H1 (cell line): ENCODE measurements around the gene PAIP1. TPM values are rescaled to one million over a fixed set of nuclear protein-coding genes. Genes with fewer than 3 reads are reported as not detected.

Experiments
- CTCF ChIA-PET: fragments of 300-600 bp; sonication (Branson Sonifier 250); formaldehyde crosslinking; loops from one replicate; lab custom pipeline; 2021; ENCODE audit not compliant: partially characterized antibody; lab: Charles Lee
- POLR2A ChIA-PET: fragments of 300-600 bp; sonication (Branson Sonifier 250); formaldehyde crosslinking; loops from one replicate; lab custom pipeline; 2021; ENCODE audit warnings: inconsistent platforms; ENCODE audit not compliant: partially characterized antibody; lab: Charles Lee
- DNase-seq, 2 experiments: peaks; one replicate each; pipeline versions ENCODE4 v3.0.0 to v3.0.0-alpha.2; 2010 to 2022; ENCODE audit warnings: low spot score in 2 of 2, low read depth in 1 of 2, mixed read lengths in 1 of 2
- FAIRE-seq: peaks from 2 replicates; lab custom pipeline; 2011; peaks lifted over from hg19 to GRCh38; lab: Jason Lieb, UNC
- H2AFZ ChIP-seq: 2 replicates; pipeline ENCODE4 v1.8.1; 2012; ENCODE audit warnings: low read length, inconsistent platforms
- H2AK5ac ChIP-seq: 2 replicates; pipeline ENCODE4 v1.6.1; 2013; ENCODE audit warnings: low read depth, low read length
- H2BK120ac ChIP-seq: replicated peaks from 2 replicates; pipeline ENCODE3; 2013; ENCODE audit warnings: low read depth, low read length, inconsistent platforms
- H2BK12ac ChIP-seq: 2 replicates; pipeline ENCODE4 v1.6.1; 2013; ENCODE audit warnings: low read depth, low read length
- H2BK15ac ChIP-seq: 2 replicates; pipeline ENCODE4 v1.6.1; 2013; ENCODE audit warnings: low read length
- H2BK20ac ChIP-seq: 2 replicates; pipeline ENCODE4 v1.6.1; 2013; ENCODE audit warnings: low read length
- H2BK5ac ChIP-seq: 2 replicates; pipeline ENCODE4 v1.6.1; 2013; ENCODE audit warnings: low read depth, low read length
- H3K14ac ChIP-seq: 2 replicates; pipeline ENCODE4 v1.6.1; 2013; ENCODE audit warnings: inconsistent platforms; ENCODE audit not compliant: insufficient read length
- H3K18ac ChIP-seq: 2 replicates; pipeline ENCODE4 v1.6.1; 2013; ENCODE audit warnings: low read length; ENCODE audit errors: extremely low read depth
- H3K23ac ChIP-seq: 2 replicates; pipeline ENCODE4 v1.6.1; 2013; ENCODE audit warnings: inconsistent platforms; ENCODE audit not compliant: insufficient read length
- H3K23me2 ChIP-seq: 2 replicates; pipeline ENCODE4 v1.6.1; 2013; ENCODE audit warnings: low read depth, low read length
- H3K27ac ChIP-seq: 2 replicates; pipeline ENCODE4 v1.6.1; 2011; ENCODE audit warnings: low read depth, low read length, inconsistent platforms
- H3K27me3 ChIP-seq, 4 experiments: replicated peaks in 1 of 4; 1 replicate in 1 of 4; 2 replicates in 3 of 4; pipeline versions ENCODE4 v1.6.1 to v1.8.1; 2011 to 2013; ENCODE audit warnings: low read length in 3 of 4, mild to moderate bottlenecking in 3 of 4, inconsistent platforms in 2 of 4, mixed read lengths in 2 of 4, moderate library complexity in 1 of 4; ENCODE audit not compliant: control insufficient read depth in 3 of 4, insufficient read depth in 3 of 4; ENCODE audit errors: extremely low read depth in 1 of 4
- H3K36me3 ChIP-seq, 4 experiments: 2 replicates each; pipeline versions ENCODE4 v1.6.1 to v1.8.1; 2011 to 2013; ENCODE audit warnings: mild to moderate bottlenecking in 4 of 4, low read length in 3 of 4, moderate library complexity in 2 of 4, control low read depth in 1 of 4, inconsistent platforms in 1 of 4; ENCODE audit not compliant: insufficient read depth in 4 of 4, control insufficient read depth in 2 of 4
- H3K4ac ChIP-seq: replicated peaks from 2 replicates; pipeline ENCODE3; 2013; ENCODE audit warnings: low read length, low read depth, mixed read lengths, inconsistent platforms; ENCODE audit not compliant: insufficient read length
- H3K4me1 ChIP-seq, 4 experiments: replicated peaks in 1 of 4; 1 replicate in 1 of 4; 2 replicates in 3 of 4; pipeline versions ENCODE4 v1.6.1 to v1.8.1; 2011 to 2013; ENCODE audit warnings: low read length in 3 of 4, inconsistent platforms in 2 of 4, mixed read lengths in 1 of 4; ENCODE audit not compliant: insufficient read depth in 4 of 4, control insufficient read depth in 3 of 4
- H3K4me2 ChIP-seq, 2 experiments: 2 replicates each; pipeline versions ENCODE4 v1.6.1 to v1.8.1; 2011 to 2013; ENCODE audit warnings: low read depth in 2 of 2, low read length in 2 of 2, control low read depth in 1 of 2, inconsistent platforms in 1 of 2, mild to moderate bottlenecking in 1 of 2; ENCODE audit not compliant: insufficient read depth in 1 of 2
- H3K4me3 ChIP-seq, 4 experiments: fragments of 200-600, 300-600 bp in 1 of 4; sonication (generic), shearing (Covaris generic), sonication (Bioruptor Twin) in 1 of 4; 2 replicates each; pipeline versions ENCODE4 v1.5.1 to v1.8.1; 2011 to 2016; ENCODE audit warnings: low read length in 4 of 4, low read depth in 3 of 4, control low read depth in 2 of 4, inconsistent platforms in 2 of 4, mild to moderate bottlenecking in 2 of 4, mixed read lengths in 1 of 4, moderate library complexity in 1 of 4; ENCODE audit not compliant: insufficient read depth in 2 of 4; ENCODE audit errors: extremely low read depth in 1 of 4
- H3K56ac ChIP-seq: replicated peaks from 2 replicates; pipeline ENCODE3; 2013; ENCODE audit warnings: low read depth, mild to moderate bottlenecking, mixed read lengths, low read length, inconsistent platforms; ENCODE audit not compliant: insufficient read length
- H3K79me1 ChIP-seq: 2 replicates; pipeline ENCODE4 v1.6.1; 2013; ENCODE audit warnings: low read depth, low read length, control low read depth
- H3K79me2 ChIP-seq, 2 experiments: 2 replicates each; pipeline versions ENCODE4 v1.6.1 to v1.8.1; 2012 to 2013; ENCODE audit warnings: low read length in 2 of 2, mild to moderate bottlenecking in 2 of 2, inconsistent platforms in 1 of 2; ENCODE audit not compliant: insufficient read depth in 2 of 2, control insufficient read depth in 1 of 2
- H3K9ac ChIP-seq, 4 experiments: replicated peaks in 1 of 4; 1 replicate in 1 of 4; 2 replicates in 3 of 4; pipeline versions ENCODE4 v1.6.1 to v1.8.1; 2011 to 2013; ENCODE audit warnings: low read depth in 3 of 4, low read length in 3 of 4, control low read depth in 2 of 4, mild to moderate bottlenecking in 2 of 4, moderate library complexity in 2 of 4, inconsistent platforms in 1 of 4; ENCODE audit errors: extremely low read depth in 1 of 4
- H3K9me3 ChIP-seq, 2 experiments: 2 replicates each; pipeline versions ENCODE4 v1.6.1 to v1.8.1; 2012 to 2013; ENCODE audit warnings: mild to moderate bottlenecking in 2 of 2, moderate library complexity in 2 of 2, control low read depth in 1 of 2, inconsistent platforms in 1 of 2, low read depth in 1 of 2, low read length in 1 of 2, mixed read lengths in 1 of 2; ENCODE audit not compliant: insufficient read depth in 2 of 2
- H4K20me1 ChIP-seq, 2 experiments: replicated peaks in 1 of 2; 2 replicates each; pipeline versions ENCODE3 to v1.8.1; 2011 to 2013; ENCODE audit warnings: inconsistent platforms in 2 of 2, low read length in 2 of 2, mild to moderate bottlenecking in 1 of 2; ENCODE audit not compliant: insufficient read depth in 2 of 2, control insufficient read depth in 1 of 2
- H4K5ac ChIP-seq: 2 replicates; pipeline ENCODE4 v1.6.1; 2013; ENCODE audit warnings: low read length, low read depth, mixed read lengths, inconsistent platforms; ENCODE audit not compliant: insufficient read length
- H4K8ac ChIP-seq: 2 replicates; pipeline ENCODE4 v1.8.0; 2013; ENCODE audit warnings: mild to moderate bottlenecking, moderate library complexity, low read length, inconsistent platforms; ENCODE audit not compliant: insufficient read depth; ENCODE audit errors: extremely low read depth
- H4K91ac ChIP-seq: replicated peaks from 2 replicates; pipeline ENCODE3; 2013; ENCODE audit warnings: low read length, mixed read lengths, inconsistent platforms; ENCODE audit not compliant: insufficient read length
- ASH2L ChIP-seq: fragments of 200-600, 300-600 bp; sonication (generic); IDR thresholded peaks from one replicate; pipeline ENCODE4 v1.7.1; 2017; ENCODE audit warnings: low read length
- FOSL1 ChIP-seq: IDR thresholded peaks from 2 replicates; pipeline ENCODE4 v1.6.1; 2011; ENCODE audit warnings: mild to moderate bottlenecking, low read depth, low read length, moderate library complexity; ENCODE audit not compliant: insufficient read depth
- MAFK ChIP-seq: IDR thresholded peaks from 2 replicates; pipeline ENCODE4 v1.6.1; 2012; ENCODE audit warnings: low read depth, mild to moderate bottlenecking, improper control_type of control experiment, low read length
- POLR2A ChIP-seq, 2 experiments: IDR thresholded peaks; 1 replicate in 1 of 2; 2 replicates in 1 of 2; pipeline ENCODE4 v1.6.1; 2011; ENCODE audit warnings: low read depth in 2 of 2, low read length in 2 of 2, mild to moderate bottlenecking in 2 of 2; ENCODE audit errors: control extremely low read depth in 1 of 2
- POLR2AphosphoS5 ChIP-seq: IDR thresholded peaks from 2 replicates; pipeline ENCODE4 v1.6.1; 2011; ENCODE audit warnings: low read depth, low read length
- RNF2 ChIP-seq: fragments of 200-900, 300-1000 bp; sonication (generic); IDR thresholded peaks from 2 replicates; pipeline ENCODE4 v1.7.1; 2016; ENCODE audit warnings: borderline replicate concordance, low read depth, mild to moderate bottlenecking, antibody characterized with exemption, low read length; ENCODE audit not compliant: poor library complexity, severe bottlenecking; ENCODE audit errors: missing control alignments
- SAP30 ChIP-seq: fragments of 300-600 bp; sonication (generic); IDR thresholded peaks from 2 replicates; pipeline ENCODE4 v1.7.1; 2012; ENCODE audit warnings: low read length, moderate library complexity, mild to moderate bottlenecking, inconsistent platforms; ENCODE audit not compliant: insufficient read depth, insufficient replicate concordance
- SIN3A ChIP-seq, 2 experiments: IDR thresholded peaks in 1 of 2; conservative IDR thresholded peaks in 1 of 2; 2 replicates each; pipeline ENCODE4 v1.6.1; 2011 to 2012; ENCODE audit warnings: low read length in 2 of 2, improper control_type of control experiment in 1 of 2, low read depth in 1 of 2, mild to moderate bottlenecking in 1 of 2
- SP4 ChIP-seq: IDR thresholded peaks from 2 replicates; pipeline ENCODE4 v1.6.1; 2012; ENCODE audit warnings: low read length, inconsistent platforms
- TEAD4 ChIP-seq: IDR thresholded peaks from 2 replicates; pipeline ENCODE4 v1.6.1; 2012; ENCODE audit warnings: low read depth, low read length, inconsistent platforms, mixed read lengths
- YY1 ChIP-seq: IDR thresholded peaks from 2 replicates; pipeline ENCODE4 v1.6.1; 2011; ENCODE audit warnings: low read depth, mild to moderate bottlenecking, low read length
- polyA plus RNA-seq, 7 experiments: library from polyadenylated mRNA; depleted of rRNA in 3 of 7; stranded (reverse) in 5 of 7; unstranded in 2 of 7; fragments of >200 nt in 5 of 7; fragments of 200-250 nt in 2 of 7; gene quantifications; 1 replicate in 5 of 7; 2 replicates in 1 of 7; 4 replicates in 1 of 7; pipeline versions ENCODE4 v1.2.1 to v1.2.3, GENCODE V29; 2011 to 2013; ENCODE audit warnings: missing spikeins in 2 of 7, mixed read lengths in 2 of 7
- total RNA-seq: library from RNA; stranded (reverse); fragmentation: NEBNext Ultra II Directional; extraction: Animal tissue kit (Norgen Biotek cat#: 25700); gene quantifications from 2 replicates; pipeline ENCODE4 v1.2.1, GENCODE V29; 2021
- TF ChIP-seq, protein P1 (sequence below): IDR thresholded peaks from 2 replicates; pipeline ENCODE4 v1.6.1; 2012; ENCODE audit warnings: inconsistent platforms
- TF ChIP-seq, protein P2 (sequence below): IDR thresholded peaks from 2 replicates; pipeline ENCODE4 v1.6.1; 2012; ENCODE audit warnings: low read length, inconsistent platforms

The PAIP1 gene
- total and polyA plus RNA-seq, 2 of the 8 experiments (the other 6 are each of a cell fraction or from before 2014, with no cell fraction given), result 62.9 to 89.5 TPM

DNA sequence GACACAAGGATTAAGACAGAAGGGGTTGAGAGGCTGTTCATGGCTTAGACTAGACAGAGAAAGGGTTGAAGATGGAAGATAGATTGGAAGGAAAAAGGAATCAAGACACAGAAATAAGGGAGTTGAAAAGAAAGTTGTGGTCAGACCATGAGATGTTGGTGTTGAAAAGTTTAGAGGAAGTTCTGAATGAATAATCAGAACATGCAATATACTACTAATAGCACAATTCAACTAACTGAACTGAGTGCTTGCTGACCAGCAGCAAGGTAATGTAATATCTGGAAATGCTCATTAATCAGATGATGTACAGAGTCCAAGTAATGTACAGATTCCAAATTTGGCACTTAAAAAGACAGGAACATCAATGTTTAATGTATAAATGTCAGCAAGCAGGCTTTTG, 35.5 kb upstream of the PAIP1 start:
- H3K18ac ChIP-seq, result no peak overlapping the region
- no peak overlapping the region for H4K5ac ChIP-seq
- H3K27me3 ChIP-seq, result no peaks in the 10 kb centered on the region
- H4K91ac ChIP-seq, result no peak overlapping the region
- H3K79me2 ChIP-seq, result no peaks in the 10 kb centered on the region
- no peak overlapping the region for H2AK5ac ChIP-seq
- no peak overlapping the region for H2BK12ac ChIP-seq
- FAIRE-seq (no peak), DNase-seq (no peak)
- no peak overlapping the region for H4K8ac ChIP-seq
- no peak overlapping the region for H2BK20ac ChIP-seq
- H3K36me3 ChIP-seq, result no peaks in the 10 kb centered on the region
- H2AFZ ChIP-seq, result no peak overlapping the region
- H3K23me2 ChIP-seq, result no peaks in the 10 kb centered on the region
- H3K4me1 ChIP-seq, result no peaks in the 10 kb centered on the region
- H3K9me3 ChIP-seq, result no peaks in the 10 kb centered on the region
- no peaks in the 10 kb centered on the region for H4K20me1 ChIP-seq
- POLR2A ChIA-PET, result no interaction called here
- H3K4me3 ChIP-seq, result no peak overlapping the region
- no peak overlapping the region for H2BK5ac ChIP-seq
- H2BK15ac ChIP-seq, result no peak overlapping the region
- H3K9ac ChIP-seq, result no peak overlapping the region
- H3K27ac ChIP-seq, result no peak overlapping the region
- H3K23ac ChIP-seq, result no peak overlapping the region
- no peak overlapping the region for H3K56ac ChIP-seq
- no peak overlapping the region for H3K14ac ChIP-seq
- CTCF ChIA-PET, result no interaction called here
- H3K79me1 ChIP-seq, result no peaks in the 10 kb centered on the region
- TF ChIP-seq ASH2L (no peak), FOSL1 (no peak), SAP30 (no peak), TEAD4 (no peak), MAFK (no peak), POLR2A (IDR thresholded peaks at IDR 0.05; ENCODE audit: control extremely low read depth in 1 of 2, low read depth in 2 of 2, low read length in 2 of 2) (no peak), POLR2AphosphoS5 (no peak), RNF2 (no peak), YY1 (no peak), SIN3A (conservative IDR thresholded peaks at IDR 0.05 in 1 of 2, IDR thresholded peaks at IDR 0.05 in 1 of 2; ENCODE audit: low read depth in 1 of 2, low read length in 2 of 2) (no peak), SP4 (no peak)
- TF ChIP-seq, protein P1, sequence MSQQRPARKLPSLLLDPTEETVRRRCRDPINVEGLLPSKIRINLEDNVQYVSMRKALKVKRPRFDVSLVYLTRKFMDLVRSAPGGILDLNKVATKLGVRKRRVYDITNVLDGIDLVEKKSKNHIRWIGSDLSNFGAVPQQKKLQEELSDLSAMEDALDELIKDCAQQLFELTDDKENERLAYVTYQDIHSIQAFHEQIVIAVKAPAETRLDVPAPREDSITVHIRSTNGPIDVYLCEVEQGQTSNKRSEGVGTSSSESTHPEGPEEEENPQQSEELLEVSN, result no peak
- TF ChIP-seq, protein P2, sequence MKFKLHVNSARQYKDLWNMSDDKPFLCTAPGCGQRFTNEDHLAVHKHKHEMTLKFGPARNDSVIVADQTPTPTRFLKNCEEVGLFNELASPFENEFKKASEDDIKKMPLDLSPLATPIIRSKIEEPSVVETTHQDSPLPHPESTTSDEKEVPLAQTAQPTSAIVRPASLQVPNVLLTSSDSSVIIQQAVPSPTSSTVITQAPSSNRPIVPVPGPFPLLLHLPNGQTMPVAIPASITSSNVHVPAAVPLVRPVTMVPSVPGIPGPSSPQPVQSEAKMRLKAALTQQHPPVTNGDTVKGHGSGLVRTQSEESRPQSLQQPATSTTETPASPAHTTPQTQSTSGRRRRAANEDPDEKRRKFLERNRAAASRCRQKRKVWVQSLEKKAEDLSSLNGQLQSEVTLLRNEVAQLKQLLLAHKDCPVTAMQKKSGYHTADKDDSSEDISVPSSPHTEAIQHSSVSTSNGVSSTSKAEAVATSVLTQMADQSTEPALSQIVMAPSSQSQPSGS, result no peak
- H2BK120ac ChIP-seq, result no peak overlapping the region
- H3K4me2 ChIP-seq, result no peak overlapping the region
- H3K4ac ChIP-seq, result no peak overlapping the region
